Esophagus squamous epithelium (tissue), 5 donors: ENCODE data around the gene CLEC4G. TPM values are rescaled to one million over a fixed set of nuclear protein-coding genes. Genes with fewer than 3 reads are reported as not detected.

ENCODE experiments used
- DNase-seq: peaks from one replicate; lab custom pipeline; 2025; lab: John Stamatoyannopoulos, UW
- H3K27ac ChIP-seq, 4 donors: fragments of 200-600 bp; sonication (generic); one replicate each; pipeline ENCODE4 v1.5.1; 2016 to 2019; ENCODE audit warnings: mild to moderate bottlenecking in 1 of 4
- H3K27me3 ChIP-seq, 4 donors: fragments of 200-600 bp; sonication (generic); 1 replicate in 3 of 4; 2 replicates in 1 of 4; pipeline versions ENCODE4 v1.5.1 to v1.6.0; 2017 to 2021; ENCODE audit warnings: antibody characterized with exemption in 1 of 4
- H3K36me3 ChIP-seq, 3 donors: fragments of 200-600 bp; sonication (generic); one replicate each; pipeline ENCODE4 v1.5.1; 2016 to 2019
- H3K4me1 ChIP-seq, 3 donors: fragments of 200-600 bp; sonication (generic); one replicate each; pipeline ENCODE4 v1.5.1; 2017 to 2019
- H3K4me3 ChIP-seq, 4 donors: fragments of 200-600 bp; sonication (generic); 1 replicate in 3 of 4; 2 replicates in 1 of 4; pipeline ENCODE4 v1.5.1; 2016 to 2019; ENCODE audit warnings: mild to moderate bottlenecking in 2 of 4, moderate library complexity in 1 of 4
- H3K9me3 ChIP-seq, 3 donors: fragments of 200-600 bp; sonication (generic); one replicate each; pipeline ENCODE4 v1.5.1; 2016 to 2019
- POLR2A ChIP-seq, 4 donors: fragments of 450-650 bp; IDR thresholded peaks; one replicate each; pipeline ENCODE4 v1.6.1; 2017; ENCODE audit warnings: antibody characterized with exemption in 4 of 4, mild to moderate bottlenecking in 4 of 4, moderate library complexity in 3 of 4
- WGBS, 2 donors: methylation state at CpG; one replicate each; pipeline ENCODE4 v1.1.5; 2018; 5-methylcytosine and 5-hydroxymethylcytosine counted together
- intact Hi-C: fragments of 100-400 bp; cut with DNase I; formaldehyde crosslinking; loops from one replicate; pipeline ENCODE4 v1.15.0; 2022
- total RNA-seq, 4 donors: library from RNA; depleted of rRNA; stranded (reverse); fragments of >200 nt; gene quantifications; one replicate each; pipeline ENCODE4 v1.1.0, GENCODE V29; 2016
- TF ChIP-seq, protein P1 (sequence below), 6 experiments: fragments of 450-650 bp in 4 of 6; fragments of 200-600 bp in 2 of 6; sonication (generic) in 2 of 6; IDR thresholded peaks; one replicate each; pipeline ENCODE4 v1.5.1; 2016 to 2019; ENCODE audit warnings: antibody characterized with exemption in 6 of 6, mild to moderate bottlenecking in 4 of 6, moderate library complexity in 4 of 6
- donor health status: DM: yes; HTN: yes; CAD: no.

Gene CLEC4G, protein sequence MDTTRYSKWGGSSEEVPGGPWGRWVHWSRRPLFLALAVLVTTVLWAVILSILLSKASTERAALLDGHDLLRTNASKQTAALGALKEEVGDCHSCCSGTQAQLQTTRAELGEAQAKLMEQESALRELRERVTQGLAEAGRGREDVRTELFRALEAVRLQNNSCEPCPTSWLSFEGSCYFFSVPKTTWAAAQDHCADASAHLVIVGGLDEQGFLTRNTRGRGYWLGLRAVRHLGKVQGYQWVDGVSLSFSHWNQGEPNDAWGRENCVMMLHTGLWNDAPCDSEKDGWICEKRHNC
- 1 to 10 TPM in 2 of 4 donors, under 1 TPM in 1, not detected in 1; 0.18 to 3.2 (median 1.1) TPM for total RNA-seq

DNA sequence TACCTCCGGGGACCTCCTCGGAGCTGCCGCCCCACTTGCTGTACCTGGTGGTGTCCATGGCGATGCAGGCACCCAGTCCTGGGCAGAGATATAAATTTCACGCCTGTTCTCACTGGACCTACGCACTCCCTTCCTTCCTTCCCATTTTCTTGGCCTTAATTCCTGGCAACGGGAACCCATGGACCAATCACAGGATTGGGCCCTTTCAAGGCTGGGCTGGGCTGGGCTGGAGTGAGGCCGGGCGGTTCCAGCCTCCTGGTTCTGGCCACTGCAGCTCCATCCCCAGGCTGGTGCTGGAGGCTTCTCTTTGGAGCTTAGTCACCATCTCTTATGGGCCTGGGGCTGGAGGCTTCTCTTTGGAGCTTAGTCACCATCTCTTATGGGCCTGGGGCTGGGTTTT, at the start of gene CLEC4G:
Gene CLEC4G, minus strand, starts transcription at position 66 of the 400 bp plus-strand sequence. Its CDS starts 8 bp downstream, at position 58.
- no peak for TF ChIP-seq POLR2A (IDR thresholded peaks at IDR 0.05)
- TF ChIP-seq, protein P1, sequence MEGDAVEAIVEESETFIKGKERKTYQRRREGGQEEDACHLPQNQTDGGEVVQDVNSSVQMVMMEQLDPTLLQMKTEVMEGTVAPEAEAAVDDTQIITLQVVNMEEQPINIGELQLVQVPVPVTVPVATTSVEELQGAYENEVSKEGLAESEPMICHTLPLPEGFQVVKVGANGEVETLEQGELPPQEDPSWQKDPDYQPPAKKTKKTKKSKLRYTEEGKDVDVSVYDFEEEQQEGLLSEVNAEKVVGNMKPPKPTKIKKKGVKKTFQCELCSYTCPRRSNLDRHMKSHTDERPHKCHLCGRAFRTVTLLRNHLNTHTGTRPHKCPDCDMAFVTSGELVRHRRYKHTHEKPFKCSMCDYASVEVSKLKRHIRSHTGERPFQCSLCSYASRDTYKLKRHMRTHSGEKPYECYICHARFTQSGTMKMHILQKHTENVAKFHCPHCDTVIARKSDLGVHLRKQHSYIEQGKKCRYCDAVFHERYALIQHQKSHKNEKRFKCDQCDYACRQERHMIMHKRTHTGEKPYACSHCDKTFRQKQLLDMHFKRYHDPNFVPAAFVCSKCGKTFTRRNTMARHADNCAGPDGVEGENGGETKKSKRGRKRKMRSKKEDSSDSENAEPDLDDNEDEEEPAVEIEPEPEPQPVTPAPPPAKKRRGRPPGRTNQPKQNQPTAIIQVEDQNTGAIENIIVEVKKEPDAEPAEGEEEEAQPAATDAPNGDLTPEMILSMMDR (IDR thresholded peaks at IDR 0.05) = no peak
- 53 to 55% methylated on average over 6 to 8 of the region's 9 CpGs for WGBS, 2 donors
- intact Hi-C loops = no loop called here
- peaks cover 5 to 76% (median 12%) of the 10 kb centered on the region in 4 donors for H3K27me3 ChIP-seq
- H3K4me1 ChIP-seq = peaks cover 0 to 8% (median 3%) of the 10 kb centered on the region in 3 donors
- no peak within 1 kb of the TSS for H3K4me3 ChIP-seq
- no peak for DNase-seq
- H3K9me3 ChIP-seq = no peaks in the 10 kb centered on the region
- no peaks in the 10 kb centered on the region for H3K36me3 ChIP-seq
- no peak within 1 kb of the TSS for H3K27ac ChIP-seq

DNA sequence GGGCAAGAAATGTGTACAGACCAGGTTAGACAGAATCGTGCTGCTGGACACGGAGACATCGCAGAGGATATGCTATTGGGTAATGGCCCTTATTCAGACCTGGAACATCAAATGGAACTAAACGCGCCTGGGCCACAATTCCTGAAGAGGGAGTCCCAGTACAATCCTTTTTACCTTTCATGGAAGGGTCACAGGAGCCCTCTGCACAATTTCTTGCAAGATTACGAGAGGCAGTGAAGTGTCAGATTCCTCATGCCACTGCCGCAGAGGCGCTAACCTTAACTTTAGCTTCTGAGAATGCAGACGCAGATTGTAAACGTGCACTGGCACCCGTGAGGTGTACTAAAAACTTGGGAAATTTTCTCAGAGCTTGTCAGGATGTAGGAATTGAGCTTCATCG, 49.2 kb upstream of the CLEC4G start:
- 48 to 57% methylated on average over 11 to 12 of the region's 12 CpGs for WGBS, 2 donors
- peaks cover 0 to 88% (median 2%) of the 10 kb centered on the region in 4 donors for H3K27me3 ChIP-seq
- H3K9me3 ChIP-seq = peaks cover 0 to 9% (median 0%) of the 10 kb centered on the region in 3 donors
- H3K27ac ChIP-seq = no peak overlapping the region
- DNase-seq = no peak
- TF ChIP-seq POLR2A (IDR thresholded peaks at IDR 0.05) = no peak
- TF ChIP-seq, protein P1 (IDR thresholded peaks at IDR 0.05) = no peak
- no peak overlapping the region for H3K4me3 ChIP-seq
- H3K4me1 ChIP-seq = peaks cover 0 to 8% (median 0%) of the 10 kb centered on the region in 3 donors
- H3K36me3 ChIP-seq = no peaks in the 10 kb centered on the region
- intact Hi-C loops = no loop called here

DNA sequence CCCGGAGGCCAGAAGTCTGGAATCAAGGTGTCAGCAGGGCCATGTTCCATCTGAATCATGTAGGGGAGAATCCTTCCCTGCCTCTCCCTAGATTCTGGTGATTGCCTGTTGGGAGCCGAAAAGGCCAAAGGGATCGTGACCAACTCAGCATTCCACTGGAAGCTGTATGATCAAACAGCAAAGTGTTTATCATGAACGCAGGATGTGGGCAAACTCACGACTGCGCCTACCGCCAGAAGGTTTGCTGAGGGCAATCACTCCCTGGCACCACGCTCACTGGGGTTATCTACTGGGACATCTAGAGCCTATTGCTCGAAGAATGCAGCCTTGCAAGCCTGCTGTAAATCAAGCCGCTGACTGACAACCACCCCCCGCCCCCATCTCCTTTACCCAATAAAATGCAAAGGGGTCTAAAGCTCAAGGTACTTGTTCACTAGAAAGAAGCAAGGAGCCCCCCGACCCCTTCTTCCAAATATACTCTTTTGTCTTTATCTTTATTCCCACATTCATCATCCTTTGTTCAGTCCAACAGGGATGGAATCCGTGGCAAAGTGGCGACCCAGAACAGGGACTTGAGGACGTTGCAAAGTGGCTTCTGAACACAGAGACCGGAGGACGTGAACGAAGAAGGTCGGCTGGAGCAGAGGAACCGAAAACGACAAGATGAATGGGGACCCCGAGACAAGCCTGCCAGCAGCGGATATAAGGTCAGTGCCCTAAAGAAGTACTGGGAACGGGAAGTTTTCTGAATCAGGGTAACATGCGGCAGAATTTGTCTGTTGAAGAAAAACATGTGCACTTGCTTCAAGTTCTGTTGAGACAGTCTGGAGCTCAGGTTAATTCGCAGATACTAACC, 47.9 kb upstream of the CLEC4G start:
- intact Hi-C loops = no loop called here
- H3K36me3 ChIP-seq = no peaks in the 10 kb centered on the region
- no peak for DNase-seq
- peaks cover 0 to 8% (median 0%) of the 10 kb centered on the region in 3 donors for H3K4me1 ChIP-seq
- peaks cover 0 to 80% (median 2%) of the 10 kb centered on the region in 4 donors for H3K27me3 ChIP-seq
- peaks cover 0 to 3% (median 0%) of the 10 kb centered on the region in 3 donors for H3K9me3 ChIP-seq
- 82 to 83% methylated on average over 24 to 25 of the region's 26 CpGs for WGBS, 2 donors
- TF ChIP-seq, protein P1 (IDR thresholded peaks at IDR 0.05) = no peak
- TF ChIP-seq POLR2A (IDR thresholded peaks at IDR 0.05) = no peak
- no peak overlapping the region for H3K27ac ChIP-seq
- H3K4me3 ChIP-seq = no peak overlapping the region

DNA sequence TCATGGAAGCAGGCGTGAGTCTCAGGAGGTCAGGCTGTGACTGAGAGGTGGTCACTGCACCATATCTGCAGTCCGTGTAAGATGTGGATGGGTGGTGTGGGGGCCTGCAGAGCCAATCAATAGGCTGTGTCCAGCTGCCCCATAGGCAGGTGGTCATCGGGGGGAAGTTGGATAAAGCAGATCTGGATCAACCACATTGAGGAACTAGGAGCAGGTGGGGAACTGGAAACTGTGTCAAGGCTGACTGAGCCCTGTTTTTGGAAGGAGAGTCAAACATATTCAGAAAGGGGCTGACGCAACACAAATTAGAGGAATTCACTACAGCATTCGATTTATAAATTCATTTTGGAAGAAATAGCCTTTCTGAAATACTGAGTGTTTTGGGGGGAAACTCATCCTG, 46.2 kb upstream of the CLEC4G start:
- H3K4me3 ChIP-seq = no peak overlapping the region
- 56 to 67% methylated on average over 3 to 5 of the region's 5 CpGs for WGBS, 2 donors
- TF ChIP-seq, protein P1 (IDR thresholded peaks at IDR 0.05) = no peak
- TF ChIP-seq POLR2A (IDR thresholded peaks at IDR 0.05) = no peak
- H3K9me3 ChIP-seq = no peaks in the 10 kb centered on the region
- no peak overlapping the region for H3K27ac ChIP-seq
- H3K36me3 ChIP-seq = no peaks in the 10 kb centered on the region
- peaks cover 0 to 77% (median 2%) of the 10 kb centered on the region in 4 donors for H3K27me3 ChIP-seq
- no peak for DNase-seq
- intact Hi-C loops = no loop called here
- H3K4me1 ChIP-seq = peaks cover 0 to 2% (median 0%) of the 10 kb centered on the region in 3 donors
